LNCAP (cell line): ENCODE data around the gene FAM174B.

Experiments used
- TF ChIP-seq, protein P1 (sequence below): fragments of 450-650 bp; IDR thresholded peaks from 2 replicates; pipeline ENCODE4 v1.5.1; 2017; ENCODE audit warnings: mild to moderate bottlenecking

The FAM174B gene

DNA sequence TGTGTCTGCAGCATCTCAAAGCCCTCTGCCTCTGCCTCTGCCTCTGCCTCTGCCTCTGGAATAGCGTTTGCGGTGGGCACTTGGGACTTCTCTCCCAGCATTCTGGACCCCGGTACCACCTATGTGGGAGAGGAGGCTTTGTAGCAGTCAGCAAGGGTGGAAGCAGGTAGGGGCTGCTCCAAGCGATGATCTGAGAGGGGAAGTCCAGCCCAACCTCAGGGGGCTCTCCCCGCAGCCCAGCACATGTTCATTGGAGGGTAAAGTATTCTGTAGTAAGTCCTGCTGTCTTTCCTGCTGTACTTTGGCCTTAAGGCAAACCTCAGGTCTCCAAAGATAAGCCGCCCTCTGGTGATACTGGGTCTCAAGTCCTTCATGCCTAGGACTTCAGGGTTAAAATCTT is 68.6 kb downstream of the FAM174B start:
- TF ChIP-seq, protein P1, sequence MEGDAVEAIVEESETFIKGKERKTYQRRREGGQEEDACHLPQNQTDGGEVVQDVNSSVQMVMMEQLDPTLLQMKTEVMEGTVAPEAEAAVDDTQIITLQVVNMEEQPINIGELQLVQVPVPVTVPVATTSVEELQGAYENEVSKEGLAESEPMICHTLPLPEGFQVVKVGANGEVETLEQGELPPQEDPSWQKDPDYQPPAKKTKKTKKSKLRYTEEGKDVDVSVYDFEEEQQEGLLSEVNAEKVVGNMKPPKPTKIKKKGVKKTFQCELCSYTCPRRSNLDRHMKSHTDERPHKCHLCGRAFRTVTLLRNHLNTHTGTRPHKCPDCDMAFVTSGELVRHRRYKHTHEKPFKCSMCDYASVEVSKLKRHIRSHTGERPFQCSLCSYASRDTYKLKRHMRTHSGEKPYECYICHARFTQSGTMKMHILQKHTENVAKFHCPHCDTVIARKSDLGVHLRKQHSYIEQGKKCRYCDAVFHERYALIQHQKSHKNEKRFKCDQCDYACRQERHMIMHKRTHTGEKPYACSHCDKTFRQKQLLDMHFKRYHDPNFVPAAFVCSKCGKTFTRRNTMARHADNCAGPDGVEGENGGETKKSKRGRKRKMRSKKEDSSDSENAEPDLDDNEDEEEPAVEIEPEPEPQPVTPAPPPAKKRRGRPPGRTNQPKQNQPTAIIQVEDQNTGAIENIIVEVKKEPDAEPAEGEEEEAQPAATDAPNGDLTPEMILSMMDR: no peak

- TF ChIP-seq, protein P1: no peak
These were observed 69.1 kb downstream of the FAM174B start for GRCh38 chr15:92586383-92586942.

DNA sequence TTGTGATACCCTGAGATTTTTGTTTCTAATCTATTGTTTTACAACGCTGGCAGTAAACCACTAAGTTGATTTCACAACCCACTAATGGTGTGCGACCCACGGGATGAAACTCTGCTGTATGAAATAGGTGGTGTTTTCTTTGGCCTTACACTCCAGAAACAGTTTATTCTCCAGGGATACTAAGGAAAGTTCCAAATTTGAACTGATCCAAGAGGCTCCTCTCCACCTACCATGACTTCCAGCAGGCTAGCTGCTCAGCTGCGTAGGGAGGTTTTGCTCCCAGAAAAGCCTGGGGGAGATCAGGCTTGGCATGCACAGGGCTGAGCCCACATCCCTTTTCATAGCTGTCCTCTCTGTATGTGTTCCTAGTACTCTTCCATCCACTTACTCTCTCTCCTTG is 71.5 kb downstream of the FAM174B start:
- TF ChIP-seq, protein P1: no peak

- TF ChIP-seq, protein P1: no peak
These were observed 72.2 kb downstream of the FAM174B start for GRCh38 chr15:92583096-92584034.

- TF ChIP-seq, protein P1: no peak
These were observed 73.4 kb downstream of the FAM174B start for GRCh38 chr15:92582206-92582605.

DNA sequence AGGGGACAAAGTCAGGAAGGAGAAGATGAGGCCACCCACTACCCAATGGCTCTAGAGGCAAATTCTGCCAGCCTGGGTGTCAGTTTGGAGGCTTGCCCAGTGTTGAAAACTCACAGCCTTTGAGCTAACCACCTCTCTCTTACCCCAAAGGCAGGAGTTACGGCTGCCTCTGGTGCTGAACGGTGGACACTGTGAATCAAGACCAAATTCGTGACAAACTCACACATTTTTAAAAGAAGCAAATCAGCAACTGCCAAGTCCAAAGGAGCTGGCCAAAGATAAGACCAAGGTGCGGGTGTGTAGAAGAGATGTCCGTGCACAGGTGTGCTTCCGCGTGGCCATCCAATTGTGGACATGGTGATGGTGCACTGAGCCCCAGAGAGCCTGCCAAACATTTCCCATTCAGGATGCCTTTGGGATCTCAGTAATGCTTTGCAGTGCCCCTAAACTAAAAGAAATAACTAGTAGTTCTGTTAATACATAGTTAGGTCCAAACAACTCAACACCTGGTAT is 74.6 kb downstream of the FAM174B start:
- TF ChIP-seq, protein P1: no peak

- TF ChIP-seq, protein P1: no peak
These were observed 75.1 kb downstream of the FAM174B start for GRCh38 chr15:92580521-92580920.
